GM18519 (cell line): ENCODE results near the gene DAB2IP.

Source experiments
- ATAC-seq: cut with Tn5 transposase; IDR thresholded peaks from one replicate; pipeline ENCODE4 v1.9.1; 2021; ENCODE audit warnings: mild to moderate bottlenecking, moderate library complexity; ENCODE audit not compliant: unreplicated experiment, low FRiP score

DAB2IP gene

GRCh38 chr9:121660367-121660766 is 8.9 kb downstream of the DAB2IP start:
- ATAC-seq: no peak

GRCh38 chr9:121660876-121661275 is 9.4 kb downstream of the DAB2IP start:
- no peak for ATAC-seq

GRCh38 chr9:121661328-121661727 is 9.9 kb downstream of the DAB2IP start:
- no peak for ATAC-seq

- ATAC-seq: no peak
Measured at GRCh38 chr9:121662359-121662758, 10.9 kb downstream of the DAB2IP start.

- no peak for ATAC-seq
Measured at GRCh38 chr9:121662891-121663580, 11.6 kb downstream of the DAB2IP start.

- no peak for ATAC-seq
Measured at GRCh38 chr9:121663591-121663990, 12.2 kb downstream of the DAB2IP start.

- no peak for ATAC-seq
Measured at GRCh38 chr9:121666294-121666693, 14.9 kb downstream of the DAB2IP start.

- ATAC-seq: no peak
Measured at GRCh38 chr9:121667214-121667613, 15.8 kb downstream of the DAB2IP start.

GRCh38 chr9:121667890-121668289 is 16.5 kb downstream of the DAB2IP start:
- no peak for ATAC-seq

GRCh38 chr9:121670431-121670830 is 19.0 kb downstream of the DAB2IP start:
- no peak for ATAC-seq

- ATAC-seq: no peak
Measured at GRCh38 chr9:121671612-121672155, 20.2 kb downstream of the DAB2IP start.

GRCh38 chr9:121672213-121672612 is 20.8 kb downstream of the DAB2IP start:
- no peak for ATAC-seq

- no peak for ATAC-seq
Measured at GRCh38 chr9:121672986-121673385, 21.6 kb downstream of the DAB2IP start.

- no peak for ATAC-seq
Measured at GRCh38 chr9:121673576-121673975, 22.1 kb downstream of the DAB2IP start.

GRCh38 chr9:121674017-121674416 is 22.6 kb downstream of the DAB2IP start:
- no peak for ATAC-seq

GRCh38 chr9:121674952-121675351 is 23.5 kb downstream of the DAB2IP start:
- no peak for ATAC-seq

- ATAC-seq: no peak
Measured at GRCh38 chr9:121675381-121675780, 23.9 kb downstream of the DAB2IP start.

- no peak for ATAC-seq
Measured at GRCh38 chr9:121675969-121676822, 24.8 kb downstream of the DAB2IP start.

GRCh38 chr9:121676926-121677325 is 25.5 kb downstream of the DAB2IP start:
- no peak for ATAC-seq

- no peak for ATAC-seq
Measured at GRCh38 chr9:121678501-121679022, 27.1 kb downstream of the DAB2IP start.

- ATAC-seq: no peak
Measured at GRCh38 chr9:121679901-121680635, 28.6 kb downstream of the DAB2IP start.
